ENCODE measurements around the gene TMEM170A.
"Not testable (repeated sequence)": the region's sequence is repeated elsewhere in the genome, so short reads cannot be mapped to it uniquely, and the experiment has no call there.

TMEM170A gene

DNA sequence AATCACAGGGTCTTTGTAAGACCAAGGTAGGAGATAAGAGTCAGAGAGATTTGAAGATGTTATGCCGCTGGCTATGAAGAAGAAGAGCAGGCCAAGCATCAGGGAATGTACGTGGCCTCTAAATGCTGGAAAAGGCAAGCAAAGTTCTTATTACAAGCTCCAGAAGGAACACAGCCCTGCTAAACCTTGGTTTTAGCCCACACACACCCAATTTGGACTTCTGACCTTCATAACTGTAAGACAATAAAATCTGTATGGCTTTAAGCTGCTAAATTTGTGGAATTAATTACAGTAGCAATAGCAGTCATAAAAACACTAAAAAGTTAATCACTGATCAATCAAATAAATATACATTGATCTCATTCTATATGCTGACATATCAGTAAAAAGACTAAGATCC lies 6.0 kb downstream of the TMEM170A start:
- Histone ChIP-seq H3K36me3 (no peaks in the 10 kb centered on the region), H3K4me3 (no peak overlapping the region), H3K27ac (no peak overlapping the region), H3K27me3 (no peaks in the 10 kb centered on the region), H3K9me3 (no peaks in the 10 kb centered on the region), H3K4me1 (peaks cover 0 to 27% (median 7%) of the 10 kb centered on the region in 4 donors)
- TF ChIP-seq, protein P1, sequence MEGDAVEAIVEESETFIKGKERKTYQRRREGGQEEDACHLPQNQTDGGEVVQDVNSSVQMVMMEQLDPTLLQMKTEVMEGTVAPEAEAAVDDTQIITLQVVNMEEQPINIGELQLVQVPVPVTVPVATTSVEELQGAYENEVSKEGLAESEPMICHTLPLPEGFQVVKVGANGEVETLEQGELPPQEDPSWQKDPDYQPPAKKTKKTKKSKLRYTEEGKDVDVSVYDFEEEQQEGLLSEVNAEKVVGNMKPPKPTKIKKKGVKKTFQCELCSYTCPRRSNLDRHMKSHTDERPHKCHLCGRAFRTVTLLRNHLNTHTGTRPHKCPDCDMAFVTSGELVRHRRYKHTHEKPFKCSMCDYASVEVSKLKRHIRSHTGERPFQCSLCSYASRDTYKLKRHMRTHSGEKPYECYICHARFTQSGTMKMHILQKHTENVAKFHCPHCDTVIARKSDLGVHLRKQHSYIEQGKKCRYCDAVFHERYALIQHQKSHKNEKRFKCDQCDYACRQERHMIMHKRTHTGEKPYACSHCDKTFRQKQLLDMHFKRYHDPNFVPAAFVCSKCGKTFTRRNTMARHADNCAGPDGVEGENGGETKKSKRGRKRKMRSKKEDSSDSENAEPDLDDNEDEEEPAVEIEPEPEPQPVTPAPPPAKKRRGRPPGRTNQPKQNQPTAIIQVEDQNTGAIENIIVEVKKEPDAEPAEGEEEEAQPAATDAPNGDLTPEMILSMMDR (IDR thresholded peaks at IDR 0.05), result no peak
- no peak for DNase-seq
- intact Hi-C loops (cut with DNase I; ENCODE audit: low total_unique reads), result no loop called here

DNA sequence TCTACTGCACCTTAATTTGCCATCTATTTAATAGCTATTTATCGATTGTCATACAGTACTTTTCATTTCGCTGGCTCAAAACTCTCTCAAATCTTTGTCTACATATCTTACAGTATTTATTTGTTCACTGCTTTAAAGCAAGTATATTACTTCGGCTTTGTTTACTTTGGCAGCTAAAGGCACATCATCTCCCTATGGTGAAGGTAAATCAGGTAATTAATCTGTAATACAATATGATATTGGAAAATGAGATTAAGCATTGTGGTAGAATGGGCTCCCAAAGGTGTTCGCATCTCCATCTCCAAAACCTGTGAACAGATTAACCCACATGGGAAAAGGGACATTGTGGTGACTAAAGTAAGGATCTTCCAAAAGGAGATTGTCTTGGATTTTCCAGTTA lies 6.5 kb downstream of the TMEM170A start:
- H3K9me3 ChIP-seq, result no peaks in the 10 kb centered on the region
- H3K27me3 ChIP-seq, result no peaks in the 10 kb centered on the region
- peaks cover 0 to 27% (median 7%) of the 10 kb centered on the region in 4 donors for H3K4me1 ChIP-seq
- intact Hi-C loops (cut with DNase I; ENCODE audit: low total_unique reads), result no loop called here
- DNase-seq, result no peak
- TF ChIP-seq, protein P1 (IDR thresholded peaks at IDR 0.05), result no peak
- no peak overlapping the region for H3K27ac ChIP-seq
- H3K4me3 ChIP-seq, result no peak overlapping the region
- H3K36me3 ChIP-seq, result no peaks in the 10 kb centered on the region

DNA sequence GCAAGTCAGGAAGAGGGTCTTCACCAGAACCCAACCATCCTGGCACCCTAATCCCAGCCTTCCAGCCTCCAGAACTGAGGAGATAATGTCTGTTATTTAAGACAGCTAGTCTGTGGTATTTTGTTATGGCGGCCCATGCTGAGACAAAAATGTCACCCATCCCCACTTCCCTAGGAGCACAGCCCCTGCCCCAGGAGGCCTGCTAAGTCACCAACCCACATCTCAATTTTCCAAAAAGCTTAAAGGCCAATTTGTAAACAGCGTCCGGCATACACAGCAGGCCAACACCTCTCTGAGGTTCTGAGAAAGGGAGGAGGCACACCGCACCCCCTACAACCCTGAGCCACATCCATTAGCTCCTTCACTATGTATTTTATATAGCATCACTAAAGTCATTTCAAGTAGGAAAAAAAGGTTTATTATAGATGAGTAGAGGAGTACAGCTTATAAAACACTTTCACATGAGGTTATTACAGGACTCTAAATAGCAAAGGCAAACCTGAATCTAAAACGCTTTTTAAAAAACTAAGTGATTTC lies 6.9 kb downstream of the TMEM170A start:
- TF ChIP-seq, protein P1 (IDR thresholded peaks at IDR 0.05), result no peak
- Histone ChIP-seq H3K27me3 (no peaks in the 10 kb centered on the region), H3K4me3 (no peak overlapping the region), H3K4me1 (peaks cover 0 to 27% (median 3%) of the 10 kb centered on the region in 4 donors), H3K9me3 (no peaks in the 10 kb centered on the region), H3K36me3 (no peaks in the 10 kb centered on the region), H3K27ac (no peak overlapping the region)
- intact Hi-C loops (cut with DNase I; ENCODE audit: low total_unique reads), result no loop called here
- DNase-seq, result no peak

DNA sequence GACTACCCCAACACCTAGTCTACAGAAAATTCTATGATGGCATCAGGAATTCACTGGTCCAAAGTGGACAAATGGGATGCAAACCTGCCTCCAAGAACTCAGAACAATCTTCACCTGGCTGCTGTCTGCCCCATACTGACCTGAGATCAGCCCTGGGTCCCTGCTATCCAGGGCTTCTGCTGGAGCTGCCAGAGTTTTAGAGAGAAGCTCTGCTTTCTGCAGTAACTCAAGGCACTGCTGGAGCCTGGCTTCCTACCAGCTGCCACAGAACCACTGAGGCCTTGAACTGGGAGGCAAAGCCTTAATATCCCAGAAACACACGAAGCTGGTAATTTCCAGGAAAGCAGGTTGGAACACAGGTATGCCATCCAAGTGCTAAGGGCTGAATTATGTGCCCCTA lies 7.5 kb downstream of the TMEM170A start:
- Histone ChIP-seq H3K27ac (no peak overlapping the region), H3K27me3 (no peaks in the 10 kb centered on the region), H3K36me3 (no peaks in the 10 kb centered on the region), H3K4me1 (peaks cover 0 to 23% (median 1%) of the 10 kb centered on the region in 4 donors), H3K9me3 (no peaks in the 10 kb centered on the region), H3K4me3 (no peak overlapping the region)
- DNase-seq, result no peak
- intact Hi-C loops (cut with DNase I; ENCODE audit: low total_unique reads), result no loop called here
- TF ChIP-seq, protein P1 (IDR thresholded peaks at IDR 0.05), result no peak

DNA sequence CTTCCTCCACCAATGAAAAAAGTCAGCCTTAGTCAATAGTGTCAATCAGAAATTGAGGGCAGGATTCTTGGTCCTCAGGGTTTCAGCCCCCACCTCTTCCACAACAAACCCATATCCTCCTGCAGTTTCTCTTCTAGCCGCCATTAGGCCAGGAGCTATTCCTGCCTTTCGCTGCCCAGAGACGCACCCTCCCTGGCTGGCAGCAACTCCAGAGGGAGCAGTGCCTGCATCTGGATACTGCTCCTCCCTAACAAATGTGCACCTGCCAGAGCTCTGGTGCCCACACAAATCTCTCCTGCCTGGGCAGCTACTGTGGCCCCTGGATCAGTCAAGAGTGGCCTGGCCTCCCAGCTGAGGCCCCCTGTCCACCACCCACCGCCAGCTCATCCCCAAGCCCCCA lies 8.0 kb downstream of the TMEM170A start:
- H3K4me1 ChIP-seq, result peaks cover 0 to 18% (median 0%) of the 10 kb centered on the region in 4 donors
- DNase-seq; H3K36me3 ChIP-seq; H3K4me3 ChIP-seq; H3K27me3 ChIP-seq; intact Hi-C loops (cut with DNase I; ENCODE audit: low total_unique reads); H3K27ac ChIP-seq; H3K9me3 ChIP-seq: not testable (repeated sequence)

DNA sequence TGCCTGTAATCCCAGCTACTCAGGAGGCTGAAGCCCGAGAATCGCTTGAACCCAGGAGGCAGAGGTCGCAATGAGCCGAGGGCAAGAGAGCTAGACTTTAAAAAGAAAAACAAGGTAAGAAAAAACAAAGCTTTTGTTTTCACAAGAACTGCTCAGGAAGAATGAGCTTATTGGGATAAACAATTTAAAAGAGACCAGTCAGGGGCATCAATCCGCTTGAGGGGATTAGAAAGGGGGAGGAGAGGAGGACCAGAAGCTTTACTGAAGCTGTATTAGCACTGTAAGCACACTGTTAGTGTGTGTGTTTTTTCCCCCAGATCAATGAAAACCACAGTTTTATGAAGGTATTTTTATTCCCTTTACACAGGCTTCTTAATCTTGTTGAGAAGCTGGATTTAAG lies 8.8 kb downstream of the TMEM170A start:
- Histone ChIP-seq H3K27ac (no peak overlapping the region), H3K27me3 (no peaks in the 10 kb centered on the region), H3K4me3 (no peak overlapping the region), H3K4me1 (peaks cover 0 to 11% (median 0%) of the 10 kb centered on the region in 4 donors), H3K36me3 (peaks cover 5 to 8% (median 7%) of the 10 kb centered on the region in 3 donors), H3K9me3 (no peaks in the 10 kb centered on the region)
- TF ChIP-seq, protein P1 (IDR thresholded peaks at IDR 0.05), result no peak
- DNase-seq, result no peak
- intact Hi-C loops (cut with DNase I; ENCODE audit: low total_unique reads), result no loop called here
